Common myeloid progenitor, CD34-positive (primary cell): ENCODE data around the gene KLHL2.

Experiments used
- CTCF ChIA-PET: fragments of 350-600 bp; sonication (Branson Sonifier 250); formaldehyde crosslinking; loops from one replicate; lab custom pipeline; 2021; ENCODE audit warnings: antibody characterized with exemption; lab: Charles Lee
- POLR2A ChIA-PET: fragments of 350-600 bp; sonication (Branson Sonifier 250); formaldehyde crosslinking; loops from one replicate; lab custom pipeline; 2021; ENCODE audit warnings: antibody characterized with exemption; lab: Charles Lee
- DNase-seq, 3 donors: peaks; one replicate each; pipeline versions ENCODE4 v3.0.0 to v3.0.0-alpha.2; 2013
- H3K27ac ChIP-seq, 2 experiments: 1 replicate in 1 of 2; 2 replicates in 1 of 2; pipeline ENCODE4 v1.7.0; 2013; ENCODE audit warnings: inconsistent platforms in 2 of 2, low read length in 2 of 2, mild to moderate bottlenecking in 2 of 2, low read depth in 1 of 2, moderate library complexity in 1 of 2; ENCODE audit not compliant: severe bottlenecking in 2 of 2, insufficient read depth in 1 of 2, poor library complexity in 1 of 2
- H3K27me3 ChIP-seq, 5 experiments: replicated peaks in 2 of 5; 1 replicate in 3 of 5; 2 replicates in 2 of 5; pipeline versions ENCODE4 v1.6.1 to v1.7.0; 2013; ENCODE audit warnings: low read length in 4 of 5, mild to moderate bottlenecking in 2 of 5, moderate library complexity in 2 of 5, inconsistent platforms in 1 of 5; ENCODE audit not compliant: insufficient read depth in 5 of 5, control insufficient read depth in 4 of 5
- H3K36me3 ChIP-seq, 4 experiments: 1 replicate in 2 of 4; 2 replicates in 2 of 4; pipeline versions ENCODE4 v1.6.1 to v1.7.0; 2013; ENCODE audit warnings: low read length in 3 of 4, control low read depth in 1 of 4, mild to moderate bottlenecking in 1 of 4; ENCODE audit not compliant: control insufficient read depth in 4 of 4, insufficient read depth in 4 of 4
- H3K4me1 ChIP-seq, 4 experiments: 1 replicate in 3 of 4; 2 replicates in 1 of 4; pipeline versions ENCODE4 v1.6.1 to v1.7.1; 2013; ENCODE audit warnings: low read length in 3 of 4, mild to moderate bottlenecking in 3 of 4, control low read depth in 1 of 4, inconsistent platforms in 1 of 4, moderate library complexity in 1 of 4; ENCODE audit not compliant: control insufficient read depth in 4 of 4, insufficient read depth in 4 of 4; ENCODE audit errors: control extremely low read depth in 1 of 4
- H3K4me3 ChIP-seq, 7 experiments: 1 replicate in 4 of 7; 2 replicates in 3 of 7; pipeline versions ENCODE4 v1.5.1 to v1.7.0; 2013; ENCODE audit warnings: mild to moderate bottlenecking in 7 of 7, low read length in 6 of 7, moderate library complexity in 6 of 7, inconsistent platforms in 2 of 7, low read depth in 2 of 7, control low read depth in 1 of 7; ENCODE audit not compliant: insufficient read depth in 4 of 7, control insufficient read depth in 1 of 7; ENCODE audit errors: extremely low read depth in 1 of 7
- H3K9me3 ChIP-seq, 5 experiments: 1 replicate in 4 of 5; 2 replicates in 1 of 5; pipeline versions ENCODE4 v1.6.1 to v1.7.1; 2013; ENCODE audit warnings: low read length in 4 of 5, mild to moderate bottlenecking in 2 of 5, inconsistent platforms in 1 of 5, low read depth in 1 of 5, moderate library complexity in 1 of 5; ENCODE audit not compliant: control insufficient read depth in 4 of 5, insufficient read depth in 2 of 5; ENCODE audit errors: control extremely low read depth in 1 of 5
- WGBS: methylation state at CpG from one replicate; pipeline ENCODE4 v1.1.5; 2013; ENCODE audit not compliant: insufficient coverage; 5-methylcytosine and 5-hydroxymethylcytosine counted together

The KLHL2 gene

GRCh38 chr4:165345666-165346417 lies 138.5 kb downstream of the KLHL2 start:
- Histone ChIP-seq H3K4me3 (no peak overlapping the region), H3K27me3 (no peaks in the 10 kb centered on the region), H3K4me1 (no peaks in the 10 kb centered on the region), H3K36me3 (peaks cover 0 to 15% (median 7%) of the 10 kb centered on the region in 4 experiments), H3K9me3 (no peaks in the 10 kb centered on the region), H3K27ac (no peak overlapping the region)
- POLR2A ChIA-PET, result no interaction called here
- CTCF ChIA-PET, result interaction anchor here (0.7 to 8.0 kb wide), 8 partner anchors 10 to 284 kb away, joined by 3 to 76 read pairs (median 3); partner anchors contain the start of gene TMEM192
- peak in 1 of 3 donors; percentile 5 for DNase-seq
- WGBS, result 99% methylated on average over 6 of the region's 10 CpGs

- Histone ChIP-seq H3K4me1 (no peaks in the 10 kb centered on the region), H3K9me3 (no peaks in the 10 kb centered on the region), H3K4me3 (no peak overlapping the region), H3K27ac (no peak overlapping the region), H3K36me3 (peaks cover 0 to 1% (median 0%) of the 10 kb centered on the region in 4 experiments), H3K27me3 (no peaks in the 10 kb centered on the region)
- DNase-seq, result no peak
- CTCF ChIA-PET, result interaction anchor here (1.2 to 1.4 kb wide), 2 partner anchors 11 to 581 kb away, joined by 3 to 4 read pairs; no protein-coding TSS in a partner anchor
- 80% methylated on average over 1 of the region's 3 CpGs for WGBS
- POLR2A ChIA-PET, result interaction anchor here (0.7 kb wide), 1 partner anchor 591 kb away, joined by 3 read pairs; no protein-coding TSS in a partner anchor
Measured at GRCh38 chr4:165347647-165348569, 140.5 kb downstream of the KLHL2 start.

GRCh38 chr4:165351359-165352130 lies 144.2 kb downstream of the KLHL2 start:
- ChIA-PET CTCF (interaction anchor here (1.0 kb wide), 1 partner anchor 220 kb away, joined by 3 read pairs; no protein-coding TSS in a partner anchor), POLR2A (no interaction called here)
- DNase-seq, result no peak
- 96% methylated on average over 4 of the region's 5 CpGs for WGBS
- no peaks in the 10 kb centered on the region for H3K9me3 ChIP-seq
- no peaks in the 10 kb centered on the region for H3K4me1 ChIP-seq
- H3K4me3 ChIP-seq, result no peak overlapping the region
- no peaks in the 10 kb centered on the region for H3K27me3 ChIP-seq
- H3K36me3 ChIP-seq, result no peaks in the 10 kb centered on the region
- no peak overlapping the region for H3K27ac ChIP-seq

- no peak overlapping the region for H3K27ac ChIP-seq
- DNase-seq, result peak; percentile 57 to 71 (median 69)
- ChIA-PET CTCF (interaction anchor here (0.9 to 3.0 kb wide), 9 partner anchors 10 to 736 kb away, joined by 3 to 12 read pairs (median 4); partner anchors contain the start of gene CPE), POLR2A (interaction anchor here (0.5 kb wide), 1 partner anchor 29 kb away, joined by 3 read pairs; the partner anchor contains the start of gene MSMO1)
- WGBS, result no CpG with 5 or more reads among the region's 2 CpGs
- H3K36me3 ChIP-seq, result no peaks in the 10 kb centered on the region
- no peaks in the 10 kb centered on the region for H3K9me3 ChIP-seq
- peaks cover 0 to 6% (median 0%) of the 10 kb centered on the region in 4 experiments for H3K4me1 ChIP-seq
- H3K4me3 ChIP-seq, result no peak overlapping the region
- peaks cover 0 to 2% (median 0%) of the 10 kb centered on the region in 5 experiments for H3K27me3 ChIP-seq
Measured at GRCh38 chr4:165355900-165356300, 148.5 kb downstream of the KLHL2 start.

- ChIA-PET CTCF (interaction anchor here (0.8 to 1.7 kb wide), 5 partner anchors 10 to 229 kb away, joined by 3 to 5 read pairs (median 4); partner anchors contain the start of gene CPE), POLR2A (no interaction called here)
- no peak overlapping the region for H3K27ac ChIP-seq
- H3K4me3 ChIP-seq, result no peak overlapping the region
- no peaks in the 10 kb centered on the region for H3K9me3 ChIP-seq
- peak; percentile 15 to 56 (median 47) for DNase-seq
- no peaks in the 10 kb centered on the region for H3K36me3 ChIP-seq
- 43% methylated on average over 1 of the region's 2 CpGs for WGBS
- peaks cover 0 to 2% (median 0%) of the 10 kb centered on the region in 5 experiments for H3K27me3 ChIP-seq
- H3K4me1 ChIP-seq, result peaks cover 0 to 6% (median 0%) of the 10 kb centered on the region in 4 experiments
Measured at GRCh38 chr4:165359506-165359905, 152.1 kb downstream of the KLHL2 start.

- CTCF ChIA-PET, result interaction anchor here (0.8 to 1.7 kb wide), 4 partner anchors 10 to 28 kb away, joined by 3 to 5 read pairs (median 4); partner anchors contain the start of gene CPE
- DNase-seq, result no peak
Measured at GRCh38 chr4:165360041-165360695, 152.8 kb downstream of the KLHL2 start.

More at GRCh38 chr4:165360041-165360695, 152.8 kb downstream of the KLHL2 start:
- H3K27me3 ChIP-seq, result peaks cover 0 to 2% (median 0%) of the 10 kb centered on the region in 5 experiments
- no peaks in the 10 kb centered on the region for H3K9me3 ChIP-seq
- peaks cover 0 to 6% (median 0%) of the 10 kb centered on the region in 4 experiments for H3K4me1 ChIP-seq
- no peak overlapping the region for H3K27ac ChIP-seq
- WGBS, result 83% methylated on average over 2 of the region's 6 CpGs
- no peaks in the 10 kb centered on the region for H3K36me3 ChIP-seq
- POLR2A ChIA-PET, result no interaction called here
- H3K4me3 ChIP-seq, result no peak overlapping the region
